Psoas muscle (tissue), 8 donors: ENCODE results near the gene BTG4. TPM values are rescaled to one million over a fixed set of nuclear protein-coding genes. Genes with fewer than 3 reads are reported as not detected.

Source experiments
- ATAC-seq, 4 donors: fragments of 200-7000 bp; cut with Tn5 transposase; one replicate each; pipeline ENCODE4 v1.9.1; 2020; ENCODE audit warnings: moderate library complexity in 3 of 4, mild to moderate bottlenecking in 2 of 4
- DNase-seq, 2 donors: peaks; one replicate each; pipeline ENCODE4 v3.0.0-alpha.2; 2020
- H3K27ac ChIP-seq: fragments of 200-600 bp; one replicate; pipeline ENCODE4 v1.8.0; 2022
- H3K27me3 ChIP-seq, 3 donors: fragments of 200-600 bp in 1 of 3; one replicate each; pipeline versions ENCODE4 v1.6.1 to v1.8.0; 2013 to 2022; ENCODE audit warnings: low read length in 2 of 3, mild to moderate bottlenecking in 2 of 3, moderate library complexity in 1 of 3; ENCODE audit not compliant: insufficient read depth in 3 of 3
- H3K36me3 ChIP-seq, 2 donors: fragments of 200-600 bp in 1 of 2; one replicate each; pipeline versions ENCODE4 v1.6.1 to v1.8.0; 2013 to 2022; ENCODE audit warnings: low read depth in 1 of 2, mild to moderate bottlenecking in 1 of 2, moderate library complexity in 1 of 2; ENCODE audit not compliant: insufficient read depth in 1 of 2
- H3K4me1 ChIP-seq: fragments of 200-600 bp; one replicate; pipeline ENCODE4 v1.8.0; 2022
- H3K4me3 ChIP-seq: fragments of 200-600 bp; one replicate; pipeline ENCODE4 v1.8.0; 2022; ENCODE audit warnings: mild to moderate bottlenecking
- H3K9me3 ChIP-seq: fragments of 200-600 bp; one replicate; pipeline ENCODE4 v1.8.0; 2022
- CTCF ChIP-seq: fragments of 200-600 bp; IDR thresholded peaks from one replicate; pipeline ENCODE4 v1.8.0; 2022; ENCODE audit warnings: antibody characterized with exemption
- WGBS, 3 donors: extraction: QIAGEN DNeasy Blood & Tissue Kit; methylation state at CpG; one replicate each; pipeline versions ENCODE4 v1.1.6 to v1.1.7; 2013; 5-methylcytosine and 5-hydroxymethylcytosine counted together
- intact Hi-C, 2 donors: fragments of 100-400 bp; cut with DNase I; formaldehyde crosslinking; loops; one replicate each; pipeline versions ENCODE4 v1.11.0 to v1.14.2; 2022
- polyA plus RNA-seq, 3 donors: library from polyadenylated mRNA; stranded (reverse); fragments of 200-250 nt; gene quantifications; one replicate each; pipeline ENCODE4 v1.2.3, GENCODE V29; 2013
- total RNA-seq, 4 donors: library from RNA; stranded (reverse); fragmentation: NEBNext Ultra II Directional in 2 of 4; extraction: Animal tissue kit (Norgen Biotek cat#: 25700) in 2 of 4; gene quantifications; one replicate each; pipeline versions ENCODE4 v1.2.1 to v1.2.4, GENCODE V29; 2021 to 2023
- donor health status: healthy with polysubstance abuse.
- donor health status: DM: no; HTN: no; CAD: no; lungs with moderate emphysema.
- donor health status: Bipolar disorder and iron deficiency.
- donor health status: healthy.
- donor health status: DM: yes; HTN: yes; CAD: no.
- donor health status: DM: no; HTN: no; CAD: no.
- donor health status: DM: no; HTN: no; CAD: no.
- donor health status: DM: yes; HTN: yes; CAD: no.

Gene BTG4
- total and polyA plus RNA-seq, 7 donors, result not detected

GRCh38 chr11:111539426-111540113 is 27.4 kb upstream of the BTG4 start:
- H3K4me3 ChIP-seq, result peak overlapping the region; percentile 76
- H3K27me3 ChIP-seq, result no peaks in the 10 kb centered on the region
- intact Hi-C loops, result no loop called here
- H3K27ac ChIP-seq, result no peak overlapping the region
- TF ChIP-seq CTCF, result no peak
- no peaks in the 10 kb centered on the region for H3K9me3 ChIP-seq
- no peaks in the 10 kb centered on the region for H3K36me3 ChIP-seq
- no peak for ATAC-seq
- WGBS, 3 donors, result 66 to 74% (median 70%) methylated on average over 9 of the region's 9 CpGs
- H3K4me1 ChIP-seq, result peaks cover 8% of the 10 kb centered on the region
- no peak for DNase-seq

GRCh38 chr11:111538407-111539114 is 26.4 kb upstream of the BTG4 start:
- intact Hi-C loops, result no loop called here
- no peaks in the 10 kb centered on the region for H3K9me3 ChIP-seq
- 75 to 94% (median 81%) methylated on average over 1 of the region's 1 CpG for WGBS, 3 donors
- no peaks in the 10 kb centered on the region for H3K36me3 ChIP-seq
- ATAC-seq (no peak), DNase-seq (no peak)
- H3K4me1 ChIP-seq, result peaks cover 8% of the 10 kb centered on the region
- H3K27ac ChIP-seq, result no peak overlapping the region
- H3K4me3 ChIP-seq, result no peak overlapping the region
- H3K27me3 ChIP-seq, result no peaks in the 10 kb centered on the region
- TF ChIP-seq CTCF, result no peak

- H3K4me1 ChIP-seq, result peaks cover 8% of the 10 kb centered on the region
- no peak overlapping the region for H3K4me3 ChIP-seq
- intact Hi-C loops, result no loop called here
- TF ChIP-seq CTCF, result no peak
- ATAC-seq (no peak), DNase-seq (no peak)
- no peaks in the 10 kb centered on the region for H3K27me3 ChIP-seq
- no peak overlapping the region for H3K27ac ChIP-seq
- WGBS, 3 donors, result 76 to 77% (median 76%) methylated on average over 3 of the region's 3 CpGs
- H3K9me3 ChIP-seq, result no peaks in the 10 kb centered on the region
- H3K36me3 ChIP-seq, result no peaks in the 10 kb centered on the region
These were observed 25.2 kb upstream of the BTG4 start for GRCh38 chr11:111537336-111537860.

- WGBS, 3 donors, result 90 to 93% (median 92%) methylated on average over 6 of the region's 6 CpGs
- Histone ChIP-seq H3K36me3 (no peaks in the 10 kb centered on the region), H3K27me3 (no peaks in the 10 kb centered on the region), H3K9me3 (no peaks in the 10 kb centered on the region), H3K4me3 (no peak overlapping the region), H3K27ac (no peak overlapping the region), H3K4me1 (peaks cover 8% of the 10 kb centered on the region)
- DNase-seq (no peak), ATAC-seq (no peak)
- intact Hi-C loops, result no loop called here
- no peak for TF ChIP-seq CTCF
These were observed 23.1 kb upstream of the BTG4 start for GRCh38 chr11:111535281-111535680.
